SK-N-SH (cell line): Measurements from ENCODE around the gene CCNJL. TPM values are rescaled to one million over a fixed set of nuclear protein-coding genes. Genes with fewer than 3 reads are reported as not detected.
A peak's percentile ranks its signal among the peaks of the same experiment; 100 is the strongest.

Experiments
- CTCF ChIA-PET: fragments of 300-600, 350-600 bp; formaldehyde crosslinking; extraction: SDS; loops from one replicate; lab custom pipeline; 2021; lab: Yijun Ruan, JAX
- POLR2A ChIA-PET: fragments of 350-600 bp; sonication (Branson Sonifier 250); formaldehyde crosslinking; extraction: SDS; loops from one replicate; lab custom pipeline; 2020; ENCODE audit warnings: antibody characterized with exemption, inconsistent platforms; lab: Yijun Ruan, JAX
- DNase-seq: peaks from one replicate; pipeline ENCODE4 v3.0.0; 2012
- H2AFZ ChIP-seq: fragments of 200-600 bp; sonication (generic); 2 replicates; pipeline ENCODE4 v1.8.1; 2016; ENCODE audit warnings: antibody characterized with exemption, mild to moderate bottlenecking, low read depth
- H3F3A ChIP-seq: fragments of 200-600 bp; sonication (generic); replicated peaks from 2 replicates; pipeline ENCODE3; 2016; ENCODE audit warnings: antibody characterized with exemption, mild to moderate bottlenecking; ENCODE audit not compliant: insufficient read depth
- H3K27ac ChIP-seq, 2 experiments: fragments of 200-500 bp in 1 of 2; fragments of 200-600 bp in 1 of 2; sonication (Bioruptor generic) in 1 of 2; sonication (generic), shearing (Covaris generic) in 1 of 2; 2 replicates each; pipeline versions ENCODE4 v1.5.1 to v1.6.1; 2014 to 2016; ENCODE audit warnings: low read depth in 2 of 2, inconsistent platforms in 1 of 2, low read length in 1 of 2, mild to moderate bottlenecking in 1 of 2, mixed read lengths in 1 of 2
- H3K27me3 ChIP-seq: fragments of 200-600 bp; sonication (generic), shearing (Covaris generic); 2 replicates; pipeline ENCODE4 v1.6.1; 2016; ENCODE audit warnings: mixed run types; ENCODE audit not compliant: insufficient read depth
- H3K36me3 ChIP-seq, 2 experiments: fragments of 200-500 bp in 1 of 2; fragments of 200-600 bp in 1 of 2; sonication (Bioruptor generic) in 1 of 2; sonication (generic) in 1 of 2; replicated peaks in 1 of 2; 2 replicates each; pipeline versions ENCODE3 to v1.5.1; 2014 to 2016; ENCODE audit warnings: low read length in 1 of 2, mild to moderate bottlenecking in 1 of 2; ENCODE audit not compliant: insufficient read depth in 2 of 2, control insufficient read depth in 1 of 2
- H3K4me1 ChIP-seq, 2 experiments: fragments of 200-500 bp in 1 of 2; fragments of 200-600 bp in 1 of 2; sonication (Bioruptor generic) in 1 of 2; sonication (generic), shearing (Covaris generic) in 1 of 2; 2 replicates each; pipeline versions ENCODE4 v1.5.1 to v1.6.1; 2014 to 2016; ENCODE audit warnings: low read depth in 1 of 2, low read length in 1 of 2, mixed run types in 1 of 2; ENCODE audit not compliant: insufficient read depth in 2 of 2, control insufficient read depth in 1 of 2
- H3K4me2 ChIP-seq: fragments of 200-600 bp; sonication (generic), shearing (Covaris generic); 2 replicates; pipeline ENCODE4 v1.6.1; 2017; ENCODE audit warnings: mixed run types
- H3K4me3 ChIP-seq, 2 experiments: fragments of 200-500 bp in 1 of 2; fragments of 200-600 bp in 1 of 2; sonication (Bioruptor generic) in 1 of 2; sonication (generic), shearing (Covaris generic) in 1 of 2; 2 replicates each; pipeline versions ENCODE4 v1.5.1 to v1.8.1; 2014 to 2016; ENCODE audit warnings: low read depth in 2 of 2, inconsistent platforms in 1 of 2, low read length in 1 of 2, mild to moderate bottlenecking in 1 of 2, mixed read lengths in 1 of 2, moderate library complexity in 1 of 2
- H3K79me2 ChIP-seq: fragments of 200-600 bp; sonication (generic); 2 replicates; pipeline ENCODE4 v1.8.1; 2017; ENCODE audit warnings: mild to moderate bottlenecking; ENCODE audit not compliant: insufficient read depth
- H3K9ac ChIP-seq: fragments of 200-600 bp; sonication (generic); 2 replicates; pipeline ENCODE4 v1.6.1; 2017; ENCODE audit warnings: mixed run types
- H3K9me2 ChIP-seq: fragments of 200-600 bp; sonication (generic); 2 replicates; pipeline ENCODE4 v1.6.1; 2017; ENCODE audit warnings: mixed run types
- H3K9me3 ChIP-seq: fragments of 200-600 bp; sonication (generic); 2 replicates; pipeline ENCODE4 v1.6.1; 2017; ENCODE audit warnings: mixed run types, mild to moderate bottlenecking, moderate library complexity
- H4K20me1 ChIP-seq: fragments of 200-600 bp; sonication (generic); 2 replicates; pipeline ENCODE4 v1.6.1; 2017; ENCODE audit warnings: mild to moderate bottlenecking, mixed run types; ENCODE audit not compliant: insufficient read depth
- GABPA ChIP-seq: IDR thresholded peaks from 2 replicates; pipeline ENCODE4 v1.4.0; 2012; ENCODE audit warnings: low read depth, mild to moderate bottlenecking
- MXI1 ChIP-seq: IDR thresholded peaks from 2 replicates; pipeline ENCODE4 v1.6.1; 2012; ENCODE audit warnings: mild to moderate bottlenecking, low read depth, low read length, improper control_type of control experiment
- NRF1 ChIP-seq: IDR thresholded peaks from 2 replicates; pipeline ENCODE4 v1.6.1; 2012; ENCODE audit warnings: low read depth, mild to moderate bottlenecking, low read length
- PBX3 ChIP-seq: IDR thresholded peaks from 2 replicates; pipeline ENCODE4; 2012
- POLR2AphosphoS5 ChIP-seq: IDR thresholded peaks from 2 replicates; pipeline ENCODE4 v1.6.1; 2012; ENCODE audit warnings: low read depth, low read length
- RAD21 ChIP-seq: IDR thresholded peaks from 2 replicates; pipeline ENCODE4 v1.6.1; 2012; ENCODE audit warnings: mild to moderate bottlenecking, low read length
- RCOR1 ChIP-seq: fragments of 150-350 bp; IDR thresholded peaks from 2 replicates; pipeline ENCODE4 v1.6.1; 2017; ENCODE audit warnings: antibody characterized with exemption, low read length
- SIN3A ChIP-seq: IDR thresholded peaks from 2 replicates; pipeline ENCODE4 v1.6.1; 2012; ENCODE audit warnings: low read depth, mild to moderate bottlenecking, low read length, moderate library complexity, borderline replicate concordance
- WGBS: methylation state at CpG from one replicate; pipeline ENCODE4 v1.1.6; 2017; ENCODE audit warnings: low lambda C conversion rate; 5-methylcytosine and 5-hydroxymethylcytosine counted together
- polyA plus RNA-seq, 3 experiments: library from polyadenylated mRNA; depleted of rRNA; stranded (reverse); fragments of >200 nt; gene quantifications; 2 replicates each; pipeline ENCODE4 v1.2.3, GENCODE V29; 2012

Gene CCNJL
- polyA plus RNA-seq, 1 of the 3 experiments (the other 2 are of a cell fraction), result 7.1 TPM

- ChIA-PET CTCF (interaction anchor here (1.0 to 1.1 kb wide), 5 partner anchors 28 to 292 kb away, joined by 3 read pairs; no protein-coding TSS in a partner anchor), POLR2A (interaction anchor here (0.5 to 2.1 kb wide), 4 partner anchors 26 to 148 kb away, joined by 3 to 7 read pairs (median 4); no protein-coding TSS in a partner anchor)
- 32% methylated on average over 8 of the region's 8 CpGs for WGBS
- peak overlapping the region; percentile 85 for H3K4me2 ChIP-seq
- peaks cover 6 to 15% of the 10 kb centered on the region in 2 experiments; a peak in 2 of 4 replicates for H3K4me1 ChIP-seq
- peak overlapping the region; percentile 75 for H3K9ac ChIP-seq
- peaks cover 35% of the 10 kb centered on the region; the same call in 1 of the 2 replicates for H3K79me2 ChIP-seq
- TF ChIP-seq POLR2AphosphoS5 (no peak), MXI1 (0 out of 2 replicates have a peak, but pooled peaks have one; percentile 2)
- H3K9me2 ChIP-seq, result no peaks in the 10 kb centered on the region
- H3K36me3 ChIP-seq, result peaks cover 0 to 16% of the 10 kb centered on the region in 2 experiments
- H2AFZ ChIP-seq, result peak overlapping the region; percentile 98
- H3K4me3 ChIP-seq, result peak overlapping the region; percentile 91
- no peaks in the 10 kb centered on the region for H3K27me3 ChIP-seq
- H3F3A ChIP-seq, result no peaks in the 10 kb centered on the region
- DNase-seq, result peak; percentile 48
- H3K27ac ChIP-seq, result peak overlapping the region in 1 of 2 experiments; percentile 95; a peak in 2 of 4 replicates
- no peaks in the 10 kb centered on the region for H3K9me3 ChIP-seq
- no peaks in the 10 kb centered on the region for H4K20me1 ChIP-seq
Observed at GRCh38 chr5:160312960-160313727, 780 bp upstream of the CCNJL start.

- peaks cover 50% of the 10 kb centered on the region; the same call in 1 of the 2 replicates for H3K79me2 ChIP-seq
- H3K36me3 ChIP-seq, result peaks cover 0 to 19% of the 10 kb centered on the region in 2 experiments
- 6% methylated on average over 30 of the region's 45 CpGs for WGBS
- ChIA-PET CTCF (interaction anchor here (0.6 to 1.6 kb wide), 6 partner anchors 24 to 200 kb away, joined by 3 to 8 read pairs (median 4); no protein-coding TSS in a partner anchor), POLR2A (interaction anchor here (1.1 to 2.1 kb wide), 2 partner anchors 22 to 24 kb away, joined by 4 to 7 read pairs; no protein-coding TSS in a partner anchor)
- H3K9me3 ChIP-seq, result no peaks in the 10 kb centered on the region
- H3F3A ChIP-seq, result no peaks in the 10 kb centered on the region
- peak overlapping the region; percentile 75 for H3K9ac ChIP-seq
- H3K27ac ChIP-seq, result peak overlapping the region; percentile 37 to 95; a peak in 3 of 4 replicates
- peak overlapping the region; percentile 85 for H3K4me2 ChIP-seq
- no peaks in the 10 kb centered on the region for H3K9me2 ChIP-seq
- H2AFZ ChIP-seq, result peak overlapping the region; percentile 98
- peaks cover 6 to 15% of the 10 kb centered on the region in 2 experiments; a peak in 2 of 4 replicates for H3K4me1 ChIP-seq
- peak overlapping the region; percentile 91 for H3K4me3 ChIP-seq
- 0 out of 2 replicates have a peak, but pooled peaks have one; percentile 32 for TF ChIP-seq NRF1
- TF ChIP-seq RCOR1, result no peak
- peak; percentile 14; the same call in 1 of the 2 replicates for TF ChIP-seq SIN3A
- TF ChIP-seq RAD21, result 0 out of 2 replicates have a peak, but pooled peaks have one; percentile 21
- peak; percentile 41 for TF ChIP-seq PBX3
- no peak for TF ChIP-seq GABPA
- peak; percentile 12; the same call in 1 of the 2 replicates for TF ChIP-seq MXI1
- DNase-seq, result no peak
- no peaks in the 10 kb centered on the region for H3K27me3 ChIP-seq
- no peaks in the 10 kb centered on the region for H4K20me1 ChIP-seq
Observed at GRCh38 chr5:160311491-160312133, 752 bp downstream of the CCNJL start.
